Myocyte (in vitro differentiated cells): ENCODE results near the gene TRMT10A. TPM values are rescaled to one million over a fixed set of nuclear protein-coding genes. Genes with fewer than 3 reads are reported as not detected.
A peak's percentile ranks its signal among the peaks of the same experiment; 100 is the strongest.

ENCODE experiments used
- DNase-seq: peaks from one replicate; pipeline ENCODE4 v3.0.0-alpha.2; 2012; ENCODE audit warnings: low read depth
- total RNA-seq: library from RNA; depleted of rRNA; stranded (reverse); fragments of >200 nt; gene quantifications from 2 replicates; pipeline ENCODE4 v1.2.3, GENCODE V29; 2014

TRMT10A gene
- total RNA-seq, 1 donor from 2014 or later, result 13.7 TPM

- peak; percentile 66 for DNase-seq
These were observed 1.1 kb upstream of the TRMT10A start for GRCh38 chr4:99564921-99565320.

GRCh38 chr4:99552872-99553271 lies 11.0 kb downstream of the TRMT10A start:
- no peak for DNase-seq

GRCh38 chr4:99540277-99540939 lies 23.4 kb downstream of the TRMT10A start:
- no peak for DNase-seq

- DNase-seq, result no peak
These were observed 26.2 kb downstream of the TRMT10A start for GRCh38 chr4:99537674-99538073.

GRCh38 chr4:99536848-99537247 lies 27.0 kb downstream of the TRMT10A start:
- DNase-seq, result no peak

GRCh38 chr4:99536271-99536670 lies 27.6 kb downstream of the TRMT10A start:
- peak; percentile 99 for DNase-seq

GRCh38 chr4:99534699-99535098 lies 29.1 kb downstream of the TRMT10A start:
- peak; percentile 13 for DNase-seq

- DNase-seq, result no peak
These were observed 33.9 kb downstream of the TRMT10A start for GRCh38 chr4:99529956-99530355.

GRCh38 chr4:99529228-99529627 lies 34.6 kb downstream of the TRMT10A start:
- DNase-seq, result peak; percentile 78

- no peak for DNase-seq
These were observed 45.1 kb downstream of the TRMT10A start for GRCh38 chr4:99518601-99519295.

- DNase-seq, result no peak
These were observed 53.1 kb downstream of the TRMT10A start, which contains the start of gene C4orf17 for GRCh38 chr4:99510721-99511120. Gene C4orf17 (plus strand): TSS chr4:99511021. CDS start chr4:99513082, 2,061 bp downstream.

- DNase-seq, result no peak
These were observed 56.1 kb downstream of the TRMT10A start for GRCh38 chr4:99507762-99508161.

- no peak for DNase-seq
These were observed 56.5 kb downstream of the TRMT10A start for GRCh38 chr4:99507349-99507748.

GRCh38 chr4:99506781-99507180 lies 57.1 kb downstream of the TRMT10A start:
- peak; percentile 35 for DNase-seq

GRCh38 chr4:99504804-99505502 lies 58.9 kb downstream of the TRMT10A start:
- DNase-seq, result peak; percentile 94

Other genes starting within 250 kb of the TRMT10A start
- gene ADH1B, start 242.6 kb downstream of the TRMT10A start, total RNA-seq, result not detected in 2 replicates
- gene ADH1C, start 211.3 kb downstream of the TRMT10A start, total RNA-seq, result not detected in 2 replicates
- gene ADH7, start 128.7 kb downstream of the TRMT10A start, total RNA-seq, result not detected in 2 replicates
- 0.31 TPM in 1 of 2 replicates, not detected in the other for gene C4orf17, start 53.0 kb downstream of the TRMT10A start, total RNA-seq
- 0.10 and 0.80 TPM in 2 replicates for gene MTTP, start 10.8 kb upstream of the TRMT10A start, total RNA-seq
- gene C4orf54, start 93.8 kb upstream of the TRMT10A start, total RNA-seq, result 2.7 and 8.5 TPM in 2 replicates